Cardiac muscle cell (in vitro differentiated cells and primary cell): ENCODE data around the gene COLGALT1. TPM values are rescaled to one million over a fixed set of nuclear protein-coding genes. Genes with fewer than 3 reads are reported as not detected.

ENCODE experiments used
- DNase-seq, 2 donors: peaks; one replicate each; pipeline versions ENCODE4 v3.0.0 to v3.0.0-alpha.2; 2010 to 2017; ENCODE audit warnings: low read depth in 1 of 2, low spot score in 1 of 2
- H3K27ac ChIP-seq: fragments of 200-600 bp; sonication (generic); 2 replicates; pipeline ENCODE4 v1.5.1; 2016
- H3K27me3 ChIP-seq: fragments of 200-600 bp; sonication (generic); 2 replicates; pipeline ENCODE4 v1.6.0; 2016; ENCODE audit warnings: control low read depth
- H3K36me3 ChIP-seq: fragments of 200-600 bp; sonication (generic); 2 replicates; pipeline ENCODE4 v1.5.1; 2016; ENCODE audit warnings: control low read depth
- H3K4me1 ChIP-seq: fragments of 200-600 bp; sonication (generic); 2 replicates; pipeline ENCODE4 v1.8.1; 2017; ENCODE audit warnings: low read depth, mild to moderate bottlenecking, mixed run types
- H3K4me3 ChIP-seq: fragments of 200-600 bp; sonication (generic); 2 replicates; pipeline ENCODE4 v1.5.1; 2016; ENCODE audit warnings: mild to moderate bottlenecking
- H3K9me3 ChIP-seq: fragments of 200-600 bp; sonication (generic); 2 replicates; pipeline ENCODE4 v1.5.1; 2017; ENCODE audit warnings: low read depth, mild to moderate bottlenecking, control low read depth
- polyA plus RNA-seq: library from polyadenylated mRNA; unstranded; fragments of >200 nt; fragmentation: Nextera tagmentation; extraction: Ambion mirVana; gene quantifications from 2 replicates; pipeline ENCODE4 v1.2.1, GENCODE V29; 2016
- total RNA-seq: library from RNA; depleted of rRNA; stranded (reverse); fragments of >200 nt; gene quantifications from 2 replicates; pipeline ENCODE4 v1.2.3, GENCODE V29; 2016
- TF ChIP-seq, protein P1 (sequence below): IDR thresholded peaks from 2 replicates; pipeline ENCODE4 v1.5.1; 2012; ENCODE audit warnings: low read depth, mild to moderate bottlenecking, low read length

COLGALT1 gene
- total and polyA plus RNA-seq, 2 experiments from 2014 or later: 41.1 to 93.5 TPM

DNA sequence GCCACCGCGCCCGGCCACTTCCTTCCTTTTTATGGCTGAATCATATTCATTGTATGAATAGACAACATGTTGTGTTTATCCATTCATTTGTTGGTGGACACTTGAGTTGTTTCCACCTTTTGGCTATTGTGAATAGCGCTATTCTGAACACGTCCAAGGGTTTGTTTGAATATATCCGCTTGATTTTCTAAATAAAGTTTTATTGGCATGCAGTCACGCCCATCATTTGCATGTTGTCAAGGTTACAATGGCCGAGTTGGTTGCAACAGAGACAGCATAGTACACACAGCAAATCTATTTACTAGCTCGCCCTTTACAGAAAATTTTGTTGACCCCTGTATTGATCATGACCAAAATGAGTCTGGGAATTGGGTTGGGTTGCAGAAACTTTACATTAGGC lies 43.5 kb downstream of the COLGALT1 start:
- TF ChIP-seq, protein P1, sequence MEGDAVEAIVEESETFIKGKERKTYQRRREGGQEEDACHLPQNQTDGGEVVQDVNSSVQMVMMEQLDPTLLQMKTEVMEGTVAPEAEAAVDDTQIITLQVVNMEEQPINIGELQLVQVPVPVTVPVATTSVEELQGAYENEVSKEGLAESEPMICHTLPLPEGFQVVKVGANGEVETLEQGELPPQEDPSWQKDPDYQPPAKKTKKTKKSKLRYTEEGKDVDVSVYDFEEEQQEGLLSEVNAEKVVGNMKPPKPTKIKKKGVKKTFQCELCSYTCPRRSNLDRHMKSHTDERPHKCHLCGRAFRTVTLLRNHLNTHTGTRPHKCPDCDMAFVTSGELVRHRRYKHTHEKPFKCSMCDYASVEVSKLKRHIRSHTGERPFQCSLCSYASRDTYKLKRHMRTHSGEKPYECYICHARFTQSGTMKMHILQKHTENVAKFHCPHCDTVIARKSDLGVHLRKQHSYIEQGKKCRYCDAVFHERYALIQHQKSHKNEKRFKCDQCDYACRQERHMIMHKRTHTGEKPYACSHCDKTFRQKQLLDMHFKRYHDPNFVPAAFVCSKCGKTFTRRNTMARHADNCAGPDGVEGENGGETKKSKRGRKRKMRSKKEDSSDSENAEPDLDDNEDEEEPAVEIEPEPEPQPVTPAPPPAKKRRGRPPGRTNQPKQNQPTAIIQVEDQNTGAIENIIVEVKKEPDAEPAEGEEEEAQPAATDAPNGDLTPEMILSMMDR: no peak
- no peak for DNase-seq
- H3K36me3 ChIP-seq: no peaks in the 10 kb centered on the region
- no peak overlapping the region for H3K4me3 ChIP-seq
- H3K4me1 ChIP-seq: no peaks in the 10 kb centered on the region
- no peaks in the 10 kb centered on the region for H3K9me3 ChIP-seq
- H3K27me3 ChIP-seq: no peaks in the 10 kb centered on the region
- no peak overlapping the region for H3K27ac ChIP-seq

DNA sequence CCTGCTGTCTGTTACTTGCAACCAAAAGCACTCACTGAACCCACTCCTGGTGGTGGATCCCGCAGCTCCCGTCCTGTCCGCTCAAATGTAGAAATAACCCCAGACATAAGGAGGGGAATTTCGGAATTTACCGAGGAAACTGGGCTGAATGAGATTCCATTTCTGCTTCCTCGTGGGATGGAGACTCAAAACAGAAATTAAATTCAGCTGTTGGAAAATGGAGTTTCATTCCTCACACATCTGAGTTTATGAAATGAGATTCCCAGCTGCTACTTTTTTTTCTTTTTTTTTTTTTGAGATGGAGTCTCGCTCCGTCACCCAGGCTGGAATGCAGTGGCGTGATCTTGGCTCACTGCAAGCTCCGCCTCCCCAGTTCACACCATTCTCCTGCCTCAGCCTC lies 44.3 kb downstream of the COLGALT1 start:
- TF ChIP-seq, protein P1: no peak
- Histone ChIP-seq H3K36me3 (no peaks in the 10 kb centered on the region), H3K4me3 (no peak overlapping the region), H3K9me3 (no peaks in the 10 kb centered on the region), H3K27me3 (no peaks in the 10 kb centered on the region), H3K27ac (no peak overlapping the region), H3K4me1 (no peaks in the 10 kb centered on the region)
- no peak for DNase-seq

DNA sequence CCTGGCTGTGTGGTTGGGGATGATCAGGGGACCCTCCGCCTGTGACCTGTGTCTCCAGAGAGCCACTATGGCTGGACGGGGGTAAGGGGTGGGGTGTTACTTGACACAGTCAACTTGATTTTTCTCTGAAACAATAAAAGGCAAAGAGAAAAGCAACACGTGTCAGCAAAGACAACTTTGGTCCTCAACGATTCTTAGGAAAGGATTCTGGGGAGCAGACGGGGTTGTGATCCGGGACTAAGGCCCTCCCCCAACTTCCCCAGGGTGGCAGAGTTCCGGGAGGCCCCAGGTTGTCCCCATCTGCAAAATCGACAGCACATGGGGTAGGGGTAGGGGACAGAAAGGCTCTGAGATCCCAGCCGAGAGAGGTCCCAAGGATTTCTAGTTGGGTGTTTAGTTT lies 46.2 kb downstream of the COLGALT1 start:
- Histone ChIP-seq H3K27ac (no peak overlapping the region), H3K36me3 (no peaks in the 10 kb centered on the region), H3K27me3 (no peaks in the 10 kb centered on the region), H3K4me1 (no peaks in the 10 kb centered on the region), H3K4me3 (no peak overlapping the region), H3K9me3 (no peaks in the 10 kb centered on the region)
- TF ChIP-seq, protein P1: no peak
- DNase-seq: no peak

DNA sequence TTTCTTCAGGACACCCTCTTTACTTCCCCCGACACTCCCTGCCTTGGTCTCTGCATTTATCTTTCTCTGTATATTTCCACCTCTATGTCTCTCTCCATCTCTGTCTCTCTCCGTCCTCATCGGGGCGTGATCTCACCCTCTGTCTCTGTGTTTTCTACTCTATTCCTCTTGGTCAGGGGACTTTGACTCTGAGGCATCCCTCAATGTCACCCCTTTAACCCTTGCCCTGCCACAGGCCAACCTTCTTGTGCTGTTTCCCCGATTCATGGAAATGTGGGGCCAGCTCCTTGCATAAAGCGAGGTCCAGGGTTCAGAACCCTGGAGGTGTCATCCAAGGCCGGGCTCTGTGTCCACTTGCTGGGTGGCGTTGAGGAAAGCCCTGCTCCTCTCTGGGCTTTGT lies 46.8 kb downstream of the COLGALT1 start:
- no peak overlapping the region for H3K27ac ChIP-seq
- no peaks in the 10 kb centered on the region for H3K27me3 ChIP-seq
- H3K4me3 ChIP-seq: no peak overlapping the region
- no peaks in the 10 kb centered on the region for H3K9me3 ChIP-seq
- DNase-seq: no peak
- TF ChIP-seq, protein P1: no peak
- no peaks in the 10 kb centered on the region for H3K36me3 ChIP-seq
- no peaks in the 10 kb centered on the region for H3K4me1 ChIP-seq

DNA sequence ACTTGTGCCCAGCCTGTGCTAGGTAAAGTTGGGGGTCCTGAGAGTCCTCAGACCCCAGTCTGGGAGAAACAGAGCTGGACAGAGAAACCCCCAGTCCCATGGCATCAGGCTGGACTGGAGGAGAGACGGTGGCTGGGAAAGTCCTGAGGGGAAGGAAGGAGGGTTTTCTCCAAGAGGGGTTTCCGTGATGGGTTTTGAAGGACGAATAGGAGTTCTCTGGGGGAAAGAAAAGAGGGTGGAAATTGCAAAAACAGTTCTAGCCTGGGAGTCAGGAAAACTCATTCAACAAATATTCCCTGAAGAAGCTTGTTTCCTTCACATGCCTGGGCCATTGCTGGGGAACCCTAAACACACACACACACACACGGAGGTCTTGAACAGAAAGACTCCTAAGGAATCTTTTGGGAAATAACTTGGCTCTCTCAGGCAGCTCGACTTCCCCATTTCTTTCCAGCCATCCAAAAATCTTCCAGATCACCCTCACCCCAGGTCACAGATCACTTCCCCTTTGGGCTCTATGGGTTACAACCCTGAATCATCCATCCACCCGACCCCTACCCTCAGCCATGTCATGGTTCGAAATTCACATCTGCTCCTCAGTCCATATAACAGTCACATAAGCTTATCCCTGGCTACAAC lies 47.5 kb downstream of the COLGALT1 start:
- no peaks in the 10 kb centered on the region for H3K9me3 ChIP-seq
- H3K27me3 ChIP-seq: no peaks in the 10 kb centered on the region
- no peak overlapping the region for H3K27ac ChIP-seq
- H3K36me3 ChIP-seq: no peaks in the 10 kb centered on the region
- no peaks in the 10 kb centered on the region for H3K4me1 ChIP-seq
- H3K4me3 ChIP-seq: no peak overlapping the region
- DNase-seq: no peak
- TF ChIP-seq, protein P1: no peak
